ENCODE measurements around the gene FOXL3. TPM values are rescaled to one million over a fixed set of nuclear protein-coding genes. Genes with fewer than 3 reads are reported as not detected.

Gene FOXL3
- polyA plus RNA-seq, 3 donors: not detected

GRCh38 chr7:314853-315252, 24.9 kb downstream of the FOXL3 start:
- no peak overlapping the region for H3K4me3 Mint-ChIP-seq
- H3K27me3 ChIP-seq (ENCODE audit: control insufficient read depth in 2 of 2, insufficient read depth in 2 of 2, low read length in 2 of 2): peaks cover 0 to 7% of the 10 kb centered on the region in 2 donors
- intact Hi-C loops (cut with micrococcal nuclease): no loop called here
- H3K4me1 ChIP-seq (ENCODE audit: control insufficient read depth in 1 of 2, insufficient read depth in 2 of 2, low read length in 2 of 2): no peaks in the 10 kb centered on the region
- H2AFZ ChIP-seq (ENCODE audit: insufficient read depth, low read depth, low read length, poor library complexity, severe bottlenecking): no peak overlapping the region
- H3K27me3 Mint-ChIP-seq (ENCODE audit: low read depth in 3 of 3): peaks cover 12 to 49% (median 17%) of the 10 kb centered on the region in 3 donors
- H3K4me1 Mint-ChIP-seq: no peaks in the 10 kb centered on the region
- no peak overlapping the region for H3K4me2 ChIP-seq (replicated peaks; ENCODE audit: extremely low read depth, low read length, poor library complexity, severe bottlenecking)
- H3K79me2 ChIP-seq (ENCODE audit: insufficient read depth, low read length): no peaks in the 10 kb centered on the region
- H4K20me1 ChIP-seq (ENCODE audit: insufficient read depth, low read length): no peaks in the 10 kb centered on the region
- H3K9ac ChIP-seq (ENCODE audit: insufficient read depth, low read length, poor library complexity, severe bottlenecking): no peak overlapping the region
- 94% methylated on average over 4 of the region's 8 CpGs for WGBS (ENCODE audit: insufficient coverage)
- H3K4me3 ChIP-seq (replicated peaks in 1 of 3; ENCODE audit: low read depth in 2 of 3, low read length in 3 of 3): no peak overlapping the region
- no peak for DNase-seq
- H3K36me3 Mint-ChIP-seq: no peaks in the 10 kb centered on the region
- H3K9me3 Mint-ChIP-seq: peaks cover 0 to 7% (median 3%) of the 10 kb centered on the region in 7 donors
- peaks cover 0 to 1% of the 10 kb centered on the region in 2 donors for H3K9me3 ChIP-seq (replicated peaks in 1 of 2; ENCODE audit: control insufficient read depth in 1 of 2, insufficient read depth in 1 of 2, low read length in 2 of 2)
- H3K27ac Mint-ChIP-seq: no peak overlapping the region
- no peaks in the 10 kb centered on the region for H3K36me3 ChIP-seq (replicated peaks in 1 of 2; ENCODE audit: control insufficient read depth in 1 of 2, insufficient read depth in 2 of 2, low read length in 2 of 2)
- H3K27ac ChIP-seq (ENCODE audit: low read depth in 1 of 2, low read length in 2 of 2): no peak overlapping the region
- TF ChIP-seq CTCF (IDR thresholded peaks at IDR 0.05): no peak

DNA sequence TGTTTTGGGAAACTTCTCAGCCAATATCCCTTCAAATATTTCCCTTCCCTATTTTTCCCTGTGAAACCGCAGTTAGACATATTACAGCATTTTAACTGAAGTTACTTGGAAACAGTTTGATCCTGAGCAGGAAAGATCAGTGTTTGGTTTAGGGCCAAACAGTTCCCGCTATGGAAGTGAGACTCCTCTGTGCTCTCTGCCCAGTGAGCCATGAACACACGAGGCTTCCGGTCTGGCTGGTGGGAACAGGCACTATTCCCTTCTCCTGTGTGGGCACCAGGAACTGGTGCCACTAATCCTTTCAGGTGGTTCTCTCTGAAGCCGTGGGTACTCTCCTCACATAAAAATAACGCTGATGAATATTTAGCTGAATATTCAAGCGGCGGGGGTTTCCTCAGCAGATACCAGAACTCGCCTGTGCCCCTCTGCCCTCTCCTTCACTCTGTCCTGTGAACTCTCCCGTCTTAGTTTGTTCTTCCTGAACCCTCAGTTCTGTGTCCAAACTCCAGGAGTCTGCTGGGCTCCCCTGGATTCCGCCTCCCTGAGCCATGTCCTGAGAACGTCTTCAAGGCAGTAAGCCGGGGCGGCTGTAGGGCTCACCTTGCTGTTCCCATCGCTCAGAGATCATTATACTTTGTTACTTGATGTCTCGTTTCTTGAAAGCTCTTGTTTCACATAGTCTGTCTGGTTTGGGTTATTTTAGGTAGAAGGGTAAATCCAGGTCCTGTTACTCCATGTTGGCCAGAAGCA, 25.7 kb downstream of the FOXL3 start:
- H3K27ac Mint-ChIP-seq: no peak overlapping the region
- no peaks in the 10 kb centered on the region for H4K20me1 ChIP-seq (ENCODE audit: insufficient read depth, low read length)
- H2AFZ ChIP-seq (ENCODE audit: insufficient read depth, low read depth, low read length, poor library complexity, severe bottlenecking): no peak overlapping the region
- intact Hi-C loops (cut with micrococcal nuclease): no loop called here
- WGBS (ENCODE audit: insufficient coverage): 92% methylated on average over 12 of the region's 16 CpGs
- H3K4me1 ChIP-seq (ENCODE audit: control insufficient read depth in 1 of 2, insufficient read depth in 2 of 2, low read length in 2 of 2): no peaks in the 10 kb centered on the region
- H3K9me3 Mint-ChIP-seq: peaks cover 0 to 10% (median 3%) of the 10 kb centered on the region in 7 donors
- no peaks in the 10 kb centered on the region for H3K9me3 ChIP-seq (replicated peaks in 1 of 2; ENCODE audit: control insufficient read depth in 1 of 2, insufficient read depth in 1 of 2, low read length in 2 of 2)
- TF ChIP-seq CTCF (IDR thresholded peaks at IDR 0.05): no peak
- H3K4me3 Mint-ChIP-seq: no peak overlapping the region
- H3K9ac ChIP-seq (ENCODE audit: insufficient read depth, low read length, poor library complexity, severe bottlenecking): no peak overlapping the region
- H3K27me3 Mint-ChIP-seq (ENCODE audit: low read depth in 3 of 3): peaks cover 11 to 45% (median 17%) of the 10 kb centered on the region in 3 donors
- no peak for DNase-seq
- no peaks in the 10 kb centered on the region for H3K79me2 ChIP-seq (ENCODE audit: insufficient read depth, low read length)
- H3K27me3 ChIP-seq (ENCODE audit: control insufficient read depth in 2 of 2, insufficient read depth in 2 of 2, low read length in 2 of 2): peaks cover 0 to 7% of the 10 kb centered on the region in 2 donors
- H3K4me1 Mint-ChIP-seq: peaks cover 4% of the 10 kb centered on the region
- H3K36me3 ChIP-seq (replicated peaks in 1 of 2; ENCODE audit: control insufficient read depth in 1 of 2, insufficient read depth in 2 of 2, low read length in 2 of 2): no peaks in the 10 kb centered on the region
- H3K27ac ChIP-seq (ENCODE audit: low read depth in 1 of 2, low read length in 2 of 2): no peak overlapping the region
- H3K4me2 ChIP-seq (replicated peaks; ENCODE audit: extremely low read depth, low read length, poor library complexity, severe bottlenecking): no peak overlapping the region
- H3K36me3 Mint-ChIP-seq: no peaks in the 10 kb centered on the region
- no peak overlapping the region for H3K4me3 ChIP-seq (replicated peaks in 1 of 3; ENCODE audit: low read depth in 2 of 3, low read length in 3 of 3)
